Ovary (tissue), 3 donors: ENCODE results near the gene SCN3B.

Experiments
- POLR2A ChIP-seq: fragments of 450-650 bp; IDR thresholded peaks from one replicate; pipeline ENCODE4 v1.6.1; 2017; ENCODE audit warnings: antibody characterized with exemption, mild to moderate bottlenecking, moderate library complexity
- TF ChIP-seq, protein P1 (sequence below), 3 donors: fragments of 450-650 bp in 2 of 3; fragments of 200-600 bp in 1 of 3; IDR thresholded peaks; one replicate each; pipeline versions ENCODE4 v1.5.1 to v1.8.0; 2016 to 2022; ENCODE audit warnings: antibody characterized with exemption in 3 of 3, mild to moderate bottlenecking in 1 of 3
- donor health status: DM: no; HTN: no; CAD: no.

DNA sequence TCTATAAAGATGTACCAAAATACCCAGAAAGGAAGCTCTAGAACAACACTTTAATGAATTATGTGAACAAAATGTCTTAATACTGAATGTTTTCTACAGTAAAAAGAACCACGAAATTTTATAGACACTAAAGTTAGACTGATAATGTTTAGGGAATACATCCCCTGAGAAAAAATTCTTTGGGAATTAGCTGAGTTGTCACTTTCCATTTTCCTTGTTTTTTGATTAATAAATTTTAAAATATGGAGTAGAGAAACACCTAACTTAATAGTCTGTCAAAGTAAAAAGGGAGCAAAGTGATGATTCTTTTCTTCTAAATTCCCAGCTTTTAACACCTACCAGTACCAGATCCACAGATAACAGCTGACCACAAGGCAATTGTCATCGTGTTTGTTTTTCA is 23.1 kb upstream of the SCN3B start:
- TF ChIP-seq POLR2A, result no peak
- TF ChIP-seq, protein P1, sequence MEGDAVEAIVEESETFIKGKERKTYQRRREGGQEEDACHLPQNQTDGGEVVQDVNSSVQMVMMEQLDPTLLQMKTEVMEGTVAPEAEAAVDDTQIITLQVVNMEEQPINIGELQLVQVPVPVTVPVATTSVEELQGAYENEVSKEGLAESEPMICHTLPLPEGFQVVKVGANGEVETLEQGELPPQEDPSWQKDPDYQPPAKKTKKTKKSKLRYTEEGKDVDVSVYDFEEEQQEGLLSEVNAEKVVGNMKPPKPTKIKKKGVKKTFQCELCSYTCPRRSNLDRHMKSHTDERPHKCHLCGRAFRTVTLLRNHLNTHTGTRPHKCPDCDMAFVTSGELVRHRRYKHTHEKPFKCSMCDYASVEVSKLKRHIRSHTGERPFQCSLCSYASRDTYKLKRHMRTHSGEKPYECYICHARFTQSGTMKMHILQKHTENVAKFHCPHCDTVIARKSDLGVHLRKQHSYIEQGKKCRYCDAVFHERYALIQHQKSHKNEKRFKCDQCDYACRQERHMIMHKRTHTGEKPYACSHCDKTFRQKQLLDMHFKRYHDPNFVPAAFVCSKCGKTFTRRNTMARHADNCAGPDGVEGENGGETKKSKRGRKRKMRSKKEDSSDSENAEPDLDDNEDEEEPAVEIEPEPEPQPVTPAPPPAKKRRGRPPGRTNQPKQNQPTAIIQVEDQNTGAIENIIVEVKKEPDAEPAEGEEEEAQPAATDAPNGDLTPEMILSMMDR (IDR thresholded peaks at IDR 0.05), result no peak
